ENCODE results near the gene CCL2.

The CCL2 gene

GRCh38 chr17:34275881-34276280, 20.8 kb downstream of the CCL2 start:
- no peak for DNase-seq

GRCh38 chr17:34276826-34277225, 21.7 kb downstream of the CCL2 start:
- no peak for DNase-seq

GRCh38 chr17:34283571-34283970, 28.5 kb downstream of the CCL2 start:
- DNase-seq, result no peak

GRCh38 chr17:34285286-34285792, 30.3 kb downstream of the CCL2 start, which contains the start of gene CCL11:
Gene CCL11 (plus strand): TSS chr17:34285742. CDS start chr17:34285809, 67 bp downstream.
- DNase-seq, result no peak

DNA sequence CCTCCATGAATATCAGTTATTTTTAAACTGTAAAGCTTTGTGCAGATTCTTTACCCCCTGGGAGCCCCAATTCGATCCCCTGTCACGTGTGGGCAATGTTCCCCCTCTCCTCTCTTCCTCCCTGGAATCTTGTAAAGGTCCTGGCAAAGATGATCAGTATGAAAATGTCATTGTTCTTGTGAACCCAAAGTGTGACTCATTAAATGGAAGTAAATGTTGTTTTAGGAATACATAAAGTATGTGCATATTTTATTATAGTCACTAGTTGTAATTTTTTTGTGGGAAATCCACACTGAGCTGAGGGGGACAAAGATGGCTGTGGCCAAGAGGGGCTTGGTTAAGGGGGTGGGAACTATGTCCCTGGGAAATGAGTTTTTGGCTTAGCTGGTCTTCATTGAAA, 32.8 kb downstream of the CCL2 start:
- no peak for DNase-seq

DNA sequence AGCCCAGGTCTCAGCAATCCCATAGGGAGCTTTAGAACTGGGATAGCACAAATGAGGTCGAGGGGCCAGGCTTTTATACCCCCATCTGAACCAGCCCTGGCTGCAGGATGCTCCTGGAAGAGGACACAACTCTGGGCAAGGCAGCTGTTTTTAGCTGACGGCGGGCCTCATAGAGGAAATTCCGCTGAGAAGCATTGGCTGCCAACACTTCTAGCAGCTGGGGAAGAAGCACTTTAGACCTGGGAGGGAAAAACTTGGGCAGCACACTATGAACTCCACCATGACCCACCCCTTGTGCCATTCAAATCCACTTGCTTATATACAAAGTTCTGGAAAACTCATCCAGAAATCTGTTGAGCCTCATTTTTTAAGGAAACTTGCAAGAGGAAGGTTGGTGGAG, 35.5 kb downstream of the CCL2 start:
- no peak for DNase-seq

- no peak for DNase-seq
Observed at GRCh38 chr17:34291721-34292348, 36.8 kb downstream of the CCL2 start.

- no peak for DNase-seq
Observed at GRCh38 chr17:34299027-34299426, 43.9 kb downstream of the CCL2 start.

DNA sequence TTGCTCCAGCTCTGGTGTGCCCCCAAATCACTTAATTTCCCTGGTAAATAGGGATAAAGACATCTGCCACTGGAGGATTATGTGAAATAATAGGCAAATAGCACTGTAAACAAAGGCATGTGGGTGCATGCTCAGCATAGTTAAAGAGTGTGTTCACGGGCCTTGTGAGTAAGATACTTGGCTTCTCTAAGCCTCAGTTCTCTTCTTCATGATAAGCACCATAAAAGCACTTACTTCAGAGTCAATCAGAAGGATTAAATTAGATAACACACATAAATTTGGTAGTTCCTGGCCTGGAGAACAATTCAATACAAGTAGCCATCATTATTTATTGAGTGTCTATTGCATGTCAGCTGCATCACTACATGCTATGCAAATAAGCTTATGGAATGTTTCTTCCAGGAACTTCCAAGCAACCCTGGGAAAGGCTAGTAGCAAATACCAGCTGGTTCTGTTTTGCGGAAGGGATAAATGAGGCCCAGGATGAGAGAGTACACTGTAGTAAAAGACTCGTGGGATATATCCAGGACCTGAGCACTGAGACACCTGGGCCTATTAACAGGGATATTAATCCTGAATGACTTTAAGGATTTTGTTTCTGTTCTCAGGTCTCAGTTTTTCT, 45.0 kb downstream of the CCL2 start:
- DNase-seq, result no peak

- DNase-seq, result no peak
Observed at GRCh38 chr17:34300652-34301370, 45.7 kb downstream of the CCL2 start.

GRCh38 chr17:34301986-34302385, 46.9 kb downstream of the CCL2 start:
- DNase-seq, result no peak

DNA sequence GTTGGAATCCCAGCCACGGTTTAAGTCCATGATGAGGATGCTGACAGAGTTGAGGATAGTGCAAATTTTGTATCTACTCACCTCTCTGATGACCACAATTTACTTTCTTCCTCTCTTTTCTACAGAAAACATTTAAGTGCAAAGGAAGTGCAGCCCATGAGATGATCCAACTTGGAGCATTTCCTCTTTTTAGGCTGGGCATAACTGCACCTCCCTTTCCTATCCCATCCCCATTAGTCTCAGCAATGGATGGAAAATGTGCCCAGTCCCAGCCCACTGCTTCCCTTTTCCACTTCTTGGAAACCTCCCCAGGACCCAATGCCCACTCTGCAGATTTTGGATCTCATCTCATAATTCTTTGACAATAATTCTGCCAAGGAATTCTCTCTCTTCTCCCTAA, 47.6 kb downstream of the CCL2 start:
- no peak for DNase-seq

GRCh38 chr17:34303606-34304005, 48.5 kb downstream of the CCL2 start:
- no peak for DNase-seq

DNA sequence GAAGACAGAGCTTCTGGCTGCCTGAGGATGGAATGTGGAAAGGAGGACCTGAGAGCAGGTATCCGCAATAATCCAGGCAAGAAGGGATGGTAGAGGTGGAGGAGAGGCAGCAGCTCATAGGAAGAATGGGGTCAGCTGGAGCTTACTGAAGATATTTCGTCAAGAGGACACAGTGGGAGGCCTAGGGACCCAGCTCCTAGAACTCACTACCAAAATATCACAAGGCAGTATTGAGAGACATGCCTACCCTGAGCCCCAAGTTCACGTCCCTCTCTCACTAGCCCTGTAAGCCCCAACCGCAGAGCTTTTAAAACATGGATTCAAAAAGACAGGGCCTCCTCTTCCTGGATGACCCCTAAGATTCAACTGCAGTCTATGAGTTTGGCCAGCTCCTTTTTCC, 50.0 kb downstream of the CCL2 start:
- no peak for DNase-seq

- no peak for DNase-seq
Observed at GRCh38 chr17:34305606-34306005, 50.5 kb downstream of the CCL2 start.

DNA sequence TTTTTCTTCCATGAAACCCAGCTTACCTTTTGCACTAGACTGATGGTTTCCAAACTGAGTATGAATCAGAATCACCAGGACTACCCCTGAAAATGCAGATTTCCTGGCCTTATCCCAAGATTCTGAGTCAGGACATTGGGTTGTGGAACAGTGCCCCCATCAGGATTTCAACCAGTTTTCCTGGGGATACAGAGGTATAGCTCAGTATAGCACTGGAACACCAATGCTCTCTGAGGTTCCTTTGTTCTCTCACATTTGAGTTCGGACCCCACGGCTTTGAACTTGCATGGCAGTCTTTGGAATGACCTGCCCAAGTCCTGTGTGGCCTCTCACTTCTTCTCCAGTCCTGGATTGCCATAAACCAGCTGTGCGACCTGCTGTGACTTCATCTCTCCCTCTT, 51.4 kb downstream of the CCL2 start:
- DNase-seq, result no peak
